ENCODE data around the gene ZMAT5.

Gene ZMAT5, protein sequence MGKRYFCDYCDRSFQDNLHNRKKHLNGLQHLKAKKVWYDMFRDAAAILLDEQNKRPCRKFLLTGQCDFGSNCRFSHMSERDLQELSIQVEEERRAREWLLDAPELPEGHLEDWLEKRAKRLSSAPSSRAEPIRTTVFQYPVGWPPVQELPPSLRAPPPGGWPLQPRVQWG

DNA sequence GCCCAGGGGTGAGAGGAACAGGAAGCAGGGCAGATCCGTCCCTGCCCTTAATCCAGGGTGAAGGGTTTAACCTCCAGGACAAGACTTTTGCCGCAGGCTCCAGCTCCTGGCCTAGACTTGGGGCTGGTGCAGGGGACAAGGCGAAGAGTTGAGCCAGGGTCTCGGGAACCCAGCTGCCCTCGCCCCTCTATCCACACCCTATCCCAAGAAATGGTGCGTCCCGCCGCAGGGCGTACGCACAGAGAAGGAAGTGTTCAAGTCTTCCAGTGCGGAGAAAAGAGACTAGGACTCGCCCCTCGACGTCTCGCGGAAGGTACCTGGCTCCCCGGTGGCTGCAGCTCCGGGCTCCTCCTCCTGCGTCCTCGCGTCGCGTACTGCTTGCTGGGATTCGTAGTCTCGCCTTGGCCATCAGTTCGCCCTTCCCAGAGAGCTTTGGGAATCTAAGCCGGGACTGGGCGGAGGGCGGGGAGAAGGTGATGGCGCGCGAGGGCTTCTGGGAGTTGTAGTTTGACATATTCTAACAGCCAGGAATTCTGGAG is at the start of gene ZMAT5:
Gene ZMAT5 (minus strand): TSS at position 376 of the 539 bp plus-strand sequence. CDS start 18,463 bp downstream, outside the sequence.
- DNase-seq = peak; percentile 100

- DNase-seq = no peak
Observed at GRCh38 chr22:29816539-29816938, 49.7 kb upstream of the ZMAT5 start.

DNA sequence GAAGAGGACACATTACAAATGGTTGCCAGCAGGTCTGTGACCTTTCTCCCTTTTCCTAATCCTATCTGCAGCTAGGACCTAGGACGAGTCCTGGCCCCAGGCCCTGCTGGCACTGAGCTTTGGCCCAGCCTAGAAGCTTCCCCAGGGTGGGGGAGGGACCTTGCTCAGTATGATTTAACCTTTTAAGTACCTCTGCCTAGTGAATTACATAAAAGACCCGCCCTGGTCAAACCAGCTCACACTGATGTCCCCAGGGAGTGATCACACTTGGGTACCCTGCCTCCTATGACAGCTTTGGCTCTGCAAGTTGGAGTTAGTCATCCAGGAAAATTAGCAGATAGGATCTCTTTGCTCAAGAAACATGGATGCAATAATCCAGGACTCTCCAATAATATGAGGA is 49.3 kb upstream of the ZMAT5 start:
- no peak for DNase-seq

DNA sequence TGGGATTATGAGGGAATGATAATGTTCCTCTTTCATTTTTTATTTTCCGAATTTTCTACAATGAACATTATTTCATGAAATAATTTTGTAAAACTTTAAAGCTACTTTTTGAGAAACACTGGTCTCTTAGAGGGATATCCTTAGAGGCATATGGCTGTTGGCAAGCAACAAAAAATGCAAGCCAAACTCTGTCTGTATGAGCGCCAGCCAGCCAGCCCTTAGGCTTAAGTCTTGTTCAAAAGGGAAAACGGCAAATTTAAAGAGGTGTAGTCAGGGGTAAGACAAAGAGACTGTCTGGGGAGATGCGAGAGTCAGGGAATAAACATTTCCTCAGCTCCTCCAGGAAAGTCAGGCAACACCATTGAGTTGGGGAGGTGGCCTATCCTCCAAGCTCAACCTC is 48.8 kb upstream of the ZMAT5 start:
- DNase-seq = no peak

DNA sequence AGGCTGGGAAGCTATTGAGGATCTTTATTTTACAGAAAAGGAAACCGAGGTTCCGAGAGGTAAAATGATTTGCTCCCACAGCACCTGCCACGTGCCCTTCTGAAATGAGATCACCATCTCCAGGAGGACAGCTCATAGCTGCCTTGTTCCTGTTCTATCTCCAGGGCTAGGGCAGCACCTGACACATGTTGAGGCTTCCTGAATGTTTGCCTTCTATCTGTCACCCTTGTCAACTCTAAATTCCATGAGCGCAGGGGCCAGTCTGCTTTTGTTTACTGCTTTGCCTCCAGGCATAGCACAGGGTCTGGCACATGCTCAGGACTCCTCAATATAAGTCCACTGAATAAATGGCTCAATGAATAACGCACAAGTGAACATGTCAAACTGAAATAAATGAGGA is 47.2 kb upstream of the ZMAT5 start:
- DNase-seq = no peak

DNA sequence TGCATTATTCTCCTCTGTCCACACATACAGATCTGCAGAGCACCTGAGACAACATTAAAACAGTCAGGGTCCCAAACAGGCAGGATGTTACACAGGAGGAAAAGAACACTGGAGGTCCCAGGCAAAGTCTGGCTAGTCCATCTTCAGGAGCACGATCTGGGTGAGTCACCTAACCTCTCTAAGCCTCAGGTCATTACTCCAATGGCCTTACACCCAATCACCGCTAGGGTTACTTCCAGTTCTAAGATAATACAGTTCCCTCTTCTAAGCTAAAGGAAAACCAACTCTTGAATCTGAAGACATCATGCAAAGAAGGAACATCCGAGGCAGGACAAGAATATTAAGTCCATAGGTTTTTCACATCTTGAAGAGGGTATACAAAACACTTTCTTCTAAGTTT is 46.8 kb upstream of the ZMAT5 start:
- no peak for DNase-seq

DNA sequence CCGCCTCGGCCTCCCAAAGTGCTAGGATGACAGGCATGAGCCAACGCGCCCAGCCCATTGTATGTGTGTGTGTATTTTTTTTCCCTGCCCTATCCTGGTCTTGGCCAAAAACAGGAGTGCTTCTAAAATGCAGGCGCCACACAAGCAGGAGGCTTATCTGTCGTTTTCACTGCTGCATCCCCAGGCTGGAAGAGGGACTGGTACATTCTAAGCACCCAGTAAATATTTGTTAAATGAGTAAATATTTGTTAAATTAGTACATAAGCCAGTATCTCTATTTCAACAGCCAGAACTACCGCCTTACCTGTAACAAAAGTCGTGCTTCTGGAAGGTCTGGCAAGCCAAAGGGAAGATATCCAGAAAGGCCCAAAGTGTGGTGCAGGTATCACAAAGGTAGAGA is 46.3 kb upstream of the ZMAT5 start:
- DNase-seq = no peak

- no peak for DNase-seq
Observed at GRCh38 chr22:29811377-29811776, 44.6 kb upstream of the ZMAT5 start.

- DNase-seq = no peak
Observed at GRCh38 chr22:29810216-29810615, 43.4 kb upstream of the ZMAT5 start.

DNA sequence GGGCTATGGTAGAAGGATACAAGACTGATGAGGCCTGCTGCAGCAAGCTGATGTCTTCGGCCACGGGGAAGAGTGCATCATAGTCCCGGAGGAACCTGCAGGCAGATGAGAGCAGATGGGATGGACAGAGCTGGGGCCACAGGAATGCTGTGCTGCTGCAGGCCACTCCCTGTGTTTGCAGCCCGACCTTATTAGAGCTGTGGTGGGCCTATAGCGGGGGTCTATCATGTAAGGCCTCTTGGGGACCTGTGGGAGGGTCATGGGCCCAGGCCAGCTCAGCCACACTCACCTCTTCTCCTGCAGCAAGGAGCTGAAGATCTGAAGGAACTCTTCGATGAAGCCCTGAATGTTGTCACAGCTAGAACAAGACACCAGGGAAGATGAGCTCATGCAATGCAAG is 39.4 kb upstream of the ZMAT5 start:
- DNase-seq = no peak

DNA sequence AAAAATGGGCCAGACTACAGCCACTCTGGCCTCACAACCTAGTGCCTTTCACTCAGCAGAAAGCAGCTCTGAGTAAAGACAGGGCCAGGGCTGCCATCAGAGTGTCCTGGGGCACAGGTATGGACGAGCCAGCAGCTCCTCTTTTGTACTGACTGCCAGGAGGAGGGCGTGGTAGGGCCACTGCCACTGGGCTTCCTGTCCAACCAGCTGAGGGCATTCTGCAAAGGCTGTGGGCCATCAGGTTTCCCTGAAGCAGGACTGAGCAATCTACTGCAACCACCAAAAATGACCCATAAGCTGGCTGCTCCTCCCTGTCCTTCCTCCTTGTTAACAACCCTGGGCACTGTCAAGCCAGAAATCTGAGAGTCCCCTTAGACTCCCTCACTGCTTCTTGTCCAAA is 38.2 kb upstream of the ZMAT5 start:
- no peak for DNase-seq

DNA sequence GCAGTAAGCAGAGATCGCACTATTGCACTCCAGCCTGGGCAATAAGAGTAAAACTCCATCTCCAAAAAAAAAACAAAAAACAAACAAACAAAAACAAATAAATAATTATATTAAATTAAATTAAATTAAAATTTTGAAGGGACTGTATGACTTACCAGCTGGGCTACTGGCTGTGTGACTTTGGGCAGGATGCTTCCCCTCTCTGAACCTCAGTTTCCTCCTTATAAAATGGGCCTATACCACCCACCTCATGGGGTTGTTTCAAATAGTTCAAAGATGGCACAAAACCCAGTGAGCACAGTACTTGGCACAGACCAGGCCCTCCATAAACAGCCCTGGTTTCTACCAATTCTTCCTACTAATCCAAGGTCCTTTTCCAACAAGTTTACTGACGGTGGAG is 36.4 kb upstream of the ZMAT5 start:
- no peak for DNase-seq

DNA sequence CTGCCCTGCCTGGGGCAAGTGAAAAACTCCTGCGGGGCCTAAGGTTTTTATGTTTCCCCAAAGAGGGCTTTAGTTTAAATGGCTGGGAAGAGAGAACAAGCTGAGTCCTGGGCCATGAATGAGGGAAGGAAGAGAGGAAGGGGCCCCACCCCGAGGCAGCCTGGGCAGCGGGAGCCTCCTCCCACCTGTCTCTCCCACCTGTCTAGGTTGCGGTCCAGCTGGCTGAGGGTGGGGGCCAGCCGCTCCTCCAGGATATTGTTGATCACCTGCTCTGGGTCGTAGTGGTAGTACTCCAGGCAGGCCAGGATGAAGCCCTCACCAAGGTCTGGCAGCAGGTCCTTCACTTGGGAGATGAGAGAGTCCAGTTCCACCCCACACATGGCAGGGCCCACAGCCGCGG is 35.0 kb upstream of the ZMAT5 start:
- no peak for DNase-seq

- DNase-seq = no peak
Observed at GRCh38 chr22:29801153-29801552, 34.3 kb upstream of the ZMAT5 start.

DNA sequence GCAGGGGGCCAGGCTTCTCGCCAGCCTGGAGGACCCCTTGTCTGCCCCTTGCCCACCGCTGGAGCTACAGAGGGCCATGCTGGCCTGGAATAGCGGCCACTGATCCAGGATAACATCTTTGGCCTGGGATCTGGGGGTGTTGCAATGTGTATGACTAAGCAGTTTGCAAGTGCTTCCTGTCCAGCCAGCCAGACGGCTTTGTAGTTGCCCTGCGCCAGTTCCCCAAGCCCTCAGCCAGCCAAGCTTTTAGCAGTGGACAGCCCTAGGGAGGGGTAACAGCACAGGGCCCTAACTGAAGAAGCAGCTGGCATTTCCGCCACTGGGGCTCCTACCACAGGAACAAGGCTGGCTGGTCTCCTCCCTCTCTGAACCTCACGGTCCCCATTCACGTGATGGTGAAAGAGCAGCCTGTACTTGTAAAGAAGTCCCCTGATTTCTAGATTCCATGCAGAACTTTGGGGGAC is 32.4 kb upstream of the ZMAT5 start:
- no peak for DNase-seq

- DNase-seq = no peak
Observed at GRCh38 chr22:29798801-29799200, 32.0 kb upstream of the ZMAT5 start.

DNA sequence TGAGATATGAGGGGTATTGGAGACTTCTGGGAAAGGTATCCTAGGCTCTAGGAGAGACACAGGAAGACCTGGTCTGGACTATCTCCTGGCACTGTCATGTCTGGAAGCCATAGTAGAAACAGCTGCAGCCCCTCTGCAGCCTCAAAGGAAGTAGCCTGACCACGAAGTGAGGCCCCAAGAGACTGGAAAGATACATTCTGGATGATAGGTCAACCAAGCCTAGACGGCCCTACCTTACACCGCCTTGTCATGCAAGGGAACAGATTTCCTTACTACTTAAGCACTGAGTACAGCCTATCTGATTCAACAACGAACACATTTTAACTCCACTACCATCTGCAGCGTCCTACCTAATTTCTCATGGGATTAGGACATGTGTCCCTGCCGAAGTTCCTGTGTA is 31.5 kb upstream of the ZMAT5 start:
- no peak for DNase-seq

GRCh38 chr22:29797351-29797750 is 30.5 kb upstream of the ZMAT5 start:
- no peak for DNase-seq

- no peak for DNase-seq
Observed at GRCh38 chr22:29795663-29796062, 28.9 kb upstream of the ZMAT5 start.

DNA sequence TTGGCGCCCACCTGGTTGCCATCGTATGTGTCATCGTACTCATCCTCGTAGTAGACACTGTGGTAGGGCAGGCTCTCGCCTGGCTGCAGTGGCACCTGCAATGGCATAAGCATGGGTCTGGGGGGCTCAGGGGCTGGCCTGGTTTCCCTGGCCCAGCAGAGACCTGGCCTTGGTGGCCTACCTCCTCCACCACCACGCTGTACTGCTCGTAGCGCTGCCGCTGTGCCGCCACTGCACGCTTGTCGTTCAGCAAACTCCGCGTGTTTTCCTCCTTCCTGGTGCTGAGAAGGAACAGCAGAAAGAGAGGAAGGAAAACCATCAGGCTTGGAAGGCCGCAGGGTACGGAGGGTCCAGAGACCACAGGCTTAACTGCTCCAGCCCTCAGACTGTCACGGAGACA is 26.6 kb upstream of the ZMAT5 start:
- DNase-seq = no peak

DNA sequence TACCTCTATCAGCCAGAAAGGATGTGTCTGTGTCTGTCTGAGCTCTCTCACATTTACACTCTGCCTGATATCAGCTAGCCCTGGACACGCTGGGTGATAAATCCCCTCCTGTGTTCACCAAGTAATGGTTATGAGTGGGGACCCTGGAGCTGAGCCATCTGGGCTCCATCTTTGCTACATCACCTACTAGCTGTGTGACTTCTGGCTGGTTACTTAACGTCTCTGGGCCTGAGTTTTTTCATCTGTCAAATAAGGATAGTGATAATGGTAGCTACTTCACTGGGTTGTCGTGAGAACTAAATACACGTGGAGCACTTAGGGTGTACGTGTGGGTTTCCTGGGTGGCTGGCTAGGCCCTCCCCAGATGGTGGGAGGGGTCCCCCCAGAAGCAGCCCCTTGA is 23.3 kb upstream of the ZMAT5 start:
- no peak for DNase-seq

DNA sequence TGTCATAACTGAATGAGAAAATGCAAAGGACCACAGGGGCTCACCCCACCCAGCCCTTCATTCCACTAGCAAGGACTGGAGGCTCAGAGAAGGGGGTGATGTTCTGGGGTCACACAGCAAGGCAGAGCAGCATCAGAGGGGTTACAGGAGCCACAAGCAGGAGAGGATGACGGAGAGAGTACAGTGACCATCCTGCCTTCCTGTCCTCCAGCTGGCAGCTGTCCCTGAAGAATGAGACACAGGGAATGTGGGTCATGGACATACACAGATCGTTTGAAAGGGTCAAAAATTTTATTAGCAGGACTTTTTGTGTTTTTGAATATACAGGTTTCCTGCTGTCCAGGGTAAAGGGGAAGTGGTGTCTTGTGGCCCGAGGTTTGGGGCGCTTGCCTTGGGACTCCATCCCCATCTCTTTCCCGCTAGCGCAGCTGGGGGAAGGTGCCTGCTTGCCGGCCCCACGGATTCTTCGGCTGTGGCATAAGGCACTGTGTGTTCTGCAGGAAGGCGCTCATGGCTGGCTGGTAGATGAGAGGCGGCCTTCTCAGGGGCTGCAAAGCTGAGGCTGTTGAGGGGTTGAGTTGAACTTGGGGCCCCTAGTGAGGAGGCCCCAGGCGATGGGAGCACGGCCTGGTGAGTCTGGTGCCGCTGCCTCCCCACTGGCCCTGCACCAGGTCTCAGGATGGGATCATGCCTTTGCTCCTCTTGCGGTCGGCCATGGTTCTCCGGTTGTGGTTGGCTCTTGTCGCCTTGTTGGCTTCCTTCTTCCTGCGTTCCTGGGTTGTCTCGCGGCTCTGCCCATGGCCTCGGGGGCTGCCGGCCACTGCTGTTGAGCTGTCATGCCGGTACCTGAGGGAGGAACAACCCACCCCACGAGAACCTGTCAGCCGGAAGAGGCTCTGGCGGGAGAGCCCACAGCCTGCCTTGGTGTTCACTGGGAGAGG is 21.8 kb upstream of the ZMAT5 start:
- DNase-seq = no peak

GRCh38 chr22:29787371-29787980 is 20.7 kb upstream of the ZMAT5 start:
- DNase-seq = peak; percentile 7

DNA sequence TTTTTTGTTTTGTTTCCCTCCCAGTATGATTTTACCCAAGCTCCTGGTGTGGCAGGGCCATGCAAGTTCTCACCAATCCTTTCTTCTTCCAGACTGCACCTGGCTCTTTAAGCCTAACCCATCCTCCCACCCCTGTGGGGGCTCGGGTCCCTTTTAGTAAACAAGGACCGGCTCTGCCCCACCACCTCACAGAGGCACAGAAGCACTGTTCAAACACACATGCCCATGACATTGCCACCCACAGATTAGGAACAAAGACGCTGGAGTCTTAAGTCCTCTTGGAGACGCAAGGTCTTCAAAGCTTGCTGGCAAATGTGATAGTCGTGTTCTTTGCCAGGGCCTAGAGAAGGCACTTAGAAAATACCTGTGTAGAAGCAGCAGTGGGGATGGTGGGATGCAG is 19.2 kb upstream of the ZMAT5 start:
- no peak for DNase-seq

Measured in retina (tissue), 1 donor.